Esophagus (tissue), 2 donors: Measurements from ENCODE around the gene KLHL41. TPM values are rescaled to one million over a fixed set of nuclear protein-coding genes. Genes with fewer than 3 reads are reported as not detected.

ENCODE experiments used
- H3K27ac ChIP-seq, 2 donors: one replicate each; pipeline ENCODE4 v1.5.1; 2013; ENCODE audit warnings: low read depth in 2 of 2, mild to moderate bottlenecking in 2 of 2, inconsistent platforms in 1 of 2, low read length in 1 of 2, moderate library complexity in 1 of 2
- H3K27me3 ChIP-seq, 2 donors: one replicate each; pipeline ENCODE4 v1.6.1; 2013; ENCODE audit warnings: low read length in 2 of 2, control low read depth in 1 of 2, mild to moderate bottlenecking in 1 of 2; ENCODE audit not compliant: insufficient read depth in 2 of 2, control insufficient read depth in 1 of 2
- H3K36me3 ChIP-seq, 2 donors: one replicate each; pipeline ENCODE4 v1.6.1; 2013; ENCODE audit warnings: low read length in 1 of 2; ENCODE audit not compliant: control insufficient read depth in 2 of 2, insufficient read depth in 2 of 2
- H3K4me1 ChIP-seq, 2 donors: one replicate each; pipeline ENCODE4 v1.6.1; 2013; ENCODE audit warnings: low read length in 1 of 2; ENCODE audit not compliant: control insufficient read depth in 2 of 2, insufficient read depth in 2 of 2
- H3K4me3 ChIP-seq, 2 donors: one replicate each; pipeline ENCODE4 v1.5.1; 2013; ENCODE audit warnings: low read length in 2 of 2, mild to moderate bottlenecking in 2 of 2, low read depth in 1 of 2, moderate library complexity in 1 of 2
- H3K9me3 ChIP-seq, 2 donors: one replicate each; pipeline ENCODE4 v1.6.1; 2013; ENCODE audit warnings: mild to moderate bottlenecking in 2 of 2, low read depth in 1 of 2, low read length in 1 of 2, moderate library complexity in 1 of 2; ENCODE audit not compliant: control insufficient read depth in 2 of 2, insufficient read depth in 1 of 2
- WGBS, 2 donors: extraction: QIAGEN DNeasy Blood & Tissue Kit; methylation state at CpG; one replicate each; pipeline ENCODE4 v1.1.7; 2013; 5-methylcytosine and 5-hydroxymethylcytosine counted together
- polyA plus RNA-seq, 2 donors: library from polyadenylated mRNA; stranded (reverse); fragments of 200-250 nt; gene quantifications; one replicate each; pipeline ENCODE4 v1.2.3, GENCODE V29; 2013
- donor health status: healthy with polysubstance abuse.
- donor health status: Bipolar disorder and iron deficiency.

The KLHL41 gene
- polyA plus RNA-seq, result under 1 TPM; 0.31 to 0.34 TPM

GRCh38 chr2:169509298-169509885 is at the start of gene KLHL41:
TSS of gene KLHL41 (plus strand) at chr2:169509702. CDS start at chr2:169509779, 77 bp downstream.
- Histone ChIP-seq H3K27me3 (no peaks in the 10 kb centered on the region), H3K36me3 (no peaks in the 10 kb centered on the region), H3K4me1 (no peaks in the 10 kb centered on the region), H3K9me3 (no peaks in the 10 kb centered on the region), H3K27ac (no peak within 1 kb of the TSS), H3K4me3 (no peak within 1 kb of the TSS)
- 70 to 73% methylated on average over 4 of the region's 4 CpGs for WGBS, 2 donors

- H3K4me1 ChIP-seq, result no peaks in the 10 kb centered on the region
- no peak overlapping the region for H3K4me3 ChIP-seq
- H3K27ac ChIP-seq, result no peak overlapping the region
- no peaks in the 10 kb centered on the region for H3K36me3 ChIP-seq
- H3K27me3 ChIP-seq, result no peaks in the 10 kb centered on the region
- WGBS, 2 donors, result 72 to 86% methylated on average over 1 of the region's 1 CpG
- no peaks in the 10 kb centered on the region for H3K9me3 ChIP-seq
These were observed 48.4 kb upstream of the KLHL41 start for GRCh38 chr2:169461143-169461542.

GRCh38 chr2:169462896-169463695 is 46.4 kb upstream of the KLHL41 start:
- Histone ChIP-seq H3K4me3 (no peak overlapping the region), H3K27ac (no peak overlapping the region), H3K36me3 (no peaks in the 10 kb centered on the region), H3K9me3 (no peaks in the 10 kb centered on the region), H3K27me3 (no peaks in the 10 kb centered on the region), H3K4me1 (no peaks in the 10 kb centered on the region)
- WGBS, 2 donors, result 34 to 41% methylated on average over 4 of the region's 4 CpGs

GRCh38 chr2:169464466-169464865 is 45.0 kb upstream of the KLHL41 start:
- Histone ChIP-seq H3K9me3 (no peaks in the 10 kb centered on the region), H3K4me1 (no peaks in the 10 kb centered on the region), H3K36me3 (no peaks in the 10 kb centered on the region), H3K27me3 (no peaks in the 10 kb centered on the region), H3K27ac (no peak overlapping the region), H3K4me3 (no peak overlapping the region)
- 89 to 98% methylated on average over 1 of the region's 1 CpG for whole genome bisulfite sequencing, 2 donors

GRCh38 chr2:169464882-169465281 is 44.6 kb upstream of the KLHL41 start:
- no peaks in the 10 kb centered on the region for H3K9me3 ChIP-seq
- H3K27me3 ChIP-seq, result no peaks in the 10 kb centered on the region
- no peak overlapping the region for H3K4me3 ChIP-seq
- H3K4me1 ChIP-seq, result no peaks in the 10 kb centered on the region
- no peaks in the 10 kb centered on the region for H3K36me3 ChIP-seq
- no peak overlapping the region for H3K27ac ChIP-seq
- 44 to 64% methylated on average over 2 of the region's 2 CpGs for WGBS, 2 donors

- Histone ChIP-seq H3K9me3 (no peaks in the 10 kb centered on the region), H3K27ac (no peak overlapping the region)
- 95 to 100% methylated on average over 1 of the region's 1 CpG for WGBS, 2 donors
These were observed 40.7 kb upstream of the KLHL41 start for GRCh38 chr2:169468841-169469240.

GRCh38 chr2:169469952-169470572 is 39.4 kb upstream of the KLHL41 start:
- H3K27me3 ChIP-seq, result no peaks in the 10 kb centered on the region
- no peaks in the 10 kb centered on the region for H3K36me3 ChIP-seq
- no peaks in the 10 kb centered on the region for H3K4me1 ChIP-seq
- no peaks in the 10 kb centered on the region for H3K9me3 ChIP-seq
- H3K27ac ChIP-seq, result no peak overlapping the region
- no peak overlapping the region for H3K4me3 ChIP-seq
- WGBS, 2 donors, result 73 to 77% methylated on average over 3 of the region's 3 CpGs

More at GRCh38 chr2:169468841-169469240, 40.7 kb upstream of the KLHL41 start:
- Histone ChIP-seq H3K4me3 (no peak overlapping the region), H3K4me1 (no peaks in the 10 kb centered on the region), H3K27me3 (no peaks in the 10 kb centered on the region), H3K36me3 (no peaks in the 10 kb centered on the region)

- H3K27me3 ChIP-seq, result no peaks in the 10 kb centered on the region
- WGBS, 2 donors, result 68 to 69% methylated on average over 1 of the region's 1 CpG
- no peaks in the 10 kb centered on the region for H3K36me3 ChIP-seq
- H3K4me3 ChIP-seq, result no peak overlapping the region
- no peak overlapping the region for H3K27ac ChIP-seq
- H3K4me1 ChIP-seq, result no peaks in the 10 kb centered on the region
- no peaks in the 10 kb centered on the region for H3K9me3 ChIP-seq
These were observed 37.3 kb upstream of the KLHL41 start for GRCh38 chr2:169472249-169472648.

GRCh38 chr2:169476459-169476858 is 33.0 kb upstream of the KLHL41 start:
- Histone ChIP-seq H3K9me3 (no peaks in the 10 kb centered on the region), H3K27ac (no peak overlapping the region), H3K4me3 (no peak overlapping the region), H3K36me3 (no peaks in the 10 kb centered on the region), H3K4me1 (peaks cover 0 to 7% of the 10 kb centered on the region in 2 donors), H3K27me3 (no peaks in the 10 kb centered on the region)
- WGBS, 2 donors, result 69 to 72% methylated on average over 3 of the region's 3 CpGs
